GM12878 (cell line): ENCODE measurements around the gene SLC12A5. TPM values are rescaled to one million over a fixed set of nuclear protein-coding genes. Genes with fewer than 3 reads are reported as not detected.

ENCODE experiments used
- EGR1 ChIP-seq, 2 experiments: IDR thresholded peaks; 1 replicate in 1 of 2; 2 replicates in 1 of 2; pipeline ENCODE4 v1.6.1; 2011 to 2012; ENCODE audit warnings: low read depth in 2 of 2, low read length in 2 of 2, borderline replicate concordance in 1 of 2, mild to moderate bottlenecking in 1 of 2, moderate library complexity in 1 of 2
- IKZF2 ChIP-seq, 2 experiments: fragments of 450-650 bp; IDR thresholded peaks; 2 replicates each; pipeline ENCODE4 v1.6.1; 2017; ENCODE audit warnings: mild to moderate bottlenecking in 2 of 2, moderate library complexity in 2 of 2
- LARP7 ChIP-seq: fragments of 450-650 bp; IDR thresholded peaks from 2 replicates; pipeline ENCODE4 v1.6.1; 2017; ENCODE audit warnings: mild to moderate bottlenecking
- MTA3 ChIP-seq: IDR thresholded peaks from 2 replicates; pipeline ENCODE4 v1.6.1; 2012; ENCODE audit warnings: low read length, inconsistent platforms, borderline replicate concordance
- NR2C2 ChIP-seq: IDR thresholded peaks from 2 replicates; pipeline ENCODE4 v1.6.1; 2011; ENCODE audit warnings: borderline replicate concordance, low read depth; ENCODE audit not compliant: control insufficient read depth, insufficient read length
- RAD51 ChIP-seq: fragments of 450-650 bp; IDR thresholded peaks from 2 replicates; pipeline ENCODE4 v1.6.1; 2016; ENCODE audit warnings: moderate library complexity, mild to moderate bottlenecking, inconsistent platforms
- RBBP5 ChIP-seq: fragments of 200-600 bp; sonication (generic); conservative IDR thresholded peaks from 2 replicates; pipeline ENCODE4 v1.6.1; 2016
- RFX5 ChIP-seq: IDR thresholded peaks from 2 replicates; pipeline ENCODE4 v1.6.1; 2011; ENCODE audit warnings: low read depth, low read length, improper control_type of control experiment
- SIX5 ChIP-seq: IDR thresholded peaks from 2 replicates; pipeline ENCODE4 v1.6.1; 2011; ENCODE audit warnings: mild to moderate bottlenecking, low read depth, low read length, moderate library complexity; ENCODE audit not compliant: severe bottlenecking
- STAT3 ChIP-seq: IDR thresholded peaks from 2 replicates; pipeline ENCODE4 v1.6.1; 2011; ENCODE audit warnings: low read depth, low read length, improper control_type of control experiment
- TCF3 ChIP-seq: IDR thresholded peaks from 2 replicates; pipeline ENCODE4 v1.6.1; 2012; ENCODE audit warnings: low read depth, mild to moderate bottlenecking, low read length, borderline replicate concordance; ENCODE audit not compliant: insufficient read depth
- TCF7 ChIP-seq: IDR thresholded peaks from 2 replicates; pipeline ENCODE4 v1.6.1; 2014; ENCODE audit warnings: antibody characterized with exemption, borderline replicate concordance
- YY1 ChIP-seq: IDR thresholded peaks from 2 replicates; pipeline ENCODE4 v1.6.1; 2011; ENCODE audit warnings: low read depth, mild to moderate bottlenecking, low read length
- ZBED1 ChIP-seq: IDR thresholded peaks from 2 replicates; pipeline ENCODE4 v1.6.1; 2016; ENCODE audit warnings: borderline replicate concordance
- ZNF24 ChIP-seq: fragments of 450-650 bp; IDR thresholded peaks from 2 replicates; pipeline ENCODE4 v1.6.1; 2017; ENCODE audit warnings: antibody characterized with exemption, mild to moderate bottlenecking
- polyA plus RNA-seq, 11 experiments: library from polyadenylated mRNA; depleted of rRNA in 4 of 11; unstranded in 6 of 11; stranded (reverse) in 5 of 11; fragments of >200 nt; fragmentation: Nextera tagmentation in 4 of 11; fragmentation: Illumina TruSeq in 1 of 11; extraction: Ambion mirVana in 4 of 11; extraction: Trizol in 1 of 11; gene quantifications; 1 replicate in 1 of 11; 2 replicates in 10 of 11; pipeline versions ENCODE4 v1.2.1 to v1.2.3, GENCODE V29; 2011 to 2016; ENCODE audit warnings: inconsistent platforms in 2 of 11, missing spikeins in 2 of 11, low read depth in 1 of 11
- total RNA-seq, 4 experiments: library from RNA; depleted of rRNA in 3 of 4; stranded (reverse); fragments of >200 nt in 3 of 4; fragmentation: Illumina TruSeq in 1 of 4; extraction: Trizol in 1 of 4; gene quantifications; 2 replicates each; pipeline versions ENCODE4 v1.2.1 to v1.2.3, GENCODE V29; 2013 to 2021
- TF ChIP-seq, protein P1 (sequence below): fragments of 450-650 bp; IDR thresholded peaks from 2 replicates; pipeline ENCODE4 v1.6.1; 2017; ENCODE audit warnings: mild to moderate bottlenecking
- TF ChIP-seq, protein P2 (sequence below): fragments of 450-650 bp; IDR thresholded peaks from 2 replicates; pipeline ENCODE4 v1.6.1; 2016; ENCODE audit warnings: mild to moderate bottlenecking
- TF ChIP-seq, protein P3 (sequence below): fragments of 450-650 bp; IDR thresholded peaks from 2 replicates; pipeline ENCODE4 v1.6.1; 2016; ENCODE audit warnings: mild to moderate bottlenecking
- TF ChIP-seq, protein P4 (sequence below): fragments of 450-650 bp; IDR thresholded peaks from 2 replicates; pipeline ENCODE4 v1.6.1; 2016; ENCODE audit warnings: mild to moderate bottlenecking, moderate library complexity, borderline replicate concordance
- TF ChIP-seq, protein P5 (sequence below), 3 experiments: IDR thresholded peaks in 2 of 3; conservative IDR thresholded peaks in 1 of 3; 2 replicates each; pipeline ENCODE4 v1.5.1; 2011; ENCODE audit warnings: low read depth in 3 of 3, low read length in 3 of 3, mild to moderate bottlenecking in 3 of 3, control low read depth in 2 of 3, moderate library complexity in 2 of 3, inconsistent platforms in 1 of 3, mixed read lengths in 1 of 3; ENCODE audit not compliant: control insufficient read depth in 2 of 3, insufficient read depth in 1 of 3; ENCODE audit errors: extremely low read depth in 1 of 3

The SLC12A5 gene
- total and polyA plus RNA-seq, 10 of the 15 experiments (the other 5 are each of a cell fraction or from before 2014, with no cell fraction given), result 0.26 to 2.7 (median 1.2) TPM

DNA sequence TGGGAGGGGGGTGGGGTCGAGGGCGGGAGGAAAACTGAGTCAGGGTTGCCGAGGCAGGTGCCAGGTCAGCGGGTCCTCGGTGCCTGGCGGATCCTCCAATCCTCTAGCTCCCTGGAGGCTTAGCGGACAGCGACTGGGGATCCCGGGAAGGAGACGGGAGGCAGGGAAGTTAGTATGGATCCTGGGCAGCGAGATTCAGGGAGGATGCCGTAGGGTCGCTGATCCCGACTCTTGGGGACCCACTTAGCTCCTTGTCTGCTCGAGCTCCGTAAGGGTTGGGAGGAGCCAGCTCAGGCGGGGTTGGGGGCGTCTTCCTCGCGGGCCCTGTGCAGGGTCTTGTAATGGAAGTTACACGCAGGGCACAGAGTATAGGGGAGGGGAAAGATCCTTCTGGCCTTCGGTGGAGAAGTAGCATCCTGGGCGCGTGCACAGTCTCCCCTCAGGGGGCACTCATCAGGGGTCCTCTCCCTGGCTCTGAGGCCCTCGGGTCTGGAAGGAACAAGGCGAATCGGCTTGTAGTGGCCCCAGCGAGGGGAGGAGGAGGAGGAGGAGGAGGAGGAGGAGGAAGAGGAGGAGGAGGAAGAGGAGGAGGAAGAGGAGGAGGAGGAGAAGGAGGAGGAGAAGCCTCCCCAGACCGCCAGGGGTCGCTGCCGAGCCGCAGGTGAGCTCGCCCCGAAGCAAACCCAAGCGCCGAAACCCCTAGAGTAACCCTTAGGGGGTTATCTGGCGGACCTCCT lies 6.4 kb upstream of the SLC12A5 start (continued):
- TF ChIP-seq, protein P1, sequence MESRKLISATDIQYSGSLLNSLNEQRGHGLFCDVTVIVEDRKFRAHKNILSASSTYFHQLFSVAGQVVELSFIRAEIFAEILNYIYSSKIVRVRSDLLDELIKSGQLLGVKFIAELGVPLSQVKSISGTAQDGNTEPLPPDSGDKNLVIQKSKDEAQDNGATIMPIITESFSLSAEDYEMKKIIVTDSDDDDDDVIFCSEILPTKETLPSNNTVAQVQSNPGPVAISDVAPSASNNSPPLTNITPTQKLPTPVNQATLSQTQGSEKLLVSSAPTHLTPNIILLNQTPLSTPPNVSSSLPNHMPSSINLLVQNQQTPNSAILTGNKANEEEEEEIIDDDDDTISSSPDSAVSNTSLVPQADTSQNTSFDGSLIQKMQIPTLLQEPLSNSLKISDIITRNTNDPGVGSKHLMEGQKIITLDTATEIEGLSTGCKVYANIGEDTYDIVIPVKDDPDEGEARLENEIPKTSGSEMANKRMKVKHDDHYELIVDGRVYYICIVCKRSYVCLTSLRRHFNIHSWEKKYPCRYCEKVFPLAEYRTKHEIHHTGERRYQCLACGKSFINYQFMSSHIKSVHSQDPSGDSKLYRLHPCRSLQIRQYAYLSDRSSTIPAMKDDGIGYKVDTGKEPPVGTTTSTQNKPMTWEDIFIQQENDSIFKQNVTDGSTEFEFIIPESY, result no peak
- no peak for TF ChIP-seq STAT3
- TF ChIP-seq, protein P2, sequence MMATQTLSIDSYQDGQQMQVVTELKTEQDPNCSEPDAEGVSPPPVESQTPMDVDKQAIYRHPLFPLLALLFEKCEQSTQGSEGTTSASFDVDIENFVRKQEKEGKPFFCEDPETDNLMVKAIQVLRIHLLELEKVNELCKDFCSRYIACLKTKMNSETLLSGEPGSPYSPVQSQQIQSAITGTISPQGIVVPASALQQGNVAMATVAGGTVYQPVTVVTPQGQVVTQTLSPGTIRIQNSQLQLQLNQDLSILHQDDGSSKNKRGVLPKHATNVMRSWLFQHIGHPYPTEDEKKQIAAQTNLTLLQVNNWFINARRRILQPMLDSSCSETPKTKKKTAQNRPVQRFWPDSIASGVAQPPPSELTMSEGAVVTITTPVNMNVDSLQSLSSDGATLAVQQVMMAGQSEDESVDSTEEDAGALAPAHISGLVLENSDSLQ, result no peak
- no peak for TF ChIP-seq RBBP5
- TF ChIP-seq SIX5, result no peak
- TF ChIP-seq TCF3, result no peak
- no peak for TF ChIP-seq ZNF24
- no peak for TF ChIP-seq EGR1 (IDR thresholded peaks at IDR 0.05; ENCODE audit: borderline replicate concordance in 1 of 2, low read depth in 2 of 2, low read length in 2 of 2)
- TF ChIP-seq NR2C2, result no peak
- TF ChIP-seq LARP7, result no peak
- TF ChIP-seq YY1, result 0 out of 2 replicates have a peak, but pooled peaks have one; percentile 28
- TF ChIP-seq RAD51, result no peak
- TF ChIP-seq, protein P3, sequence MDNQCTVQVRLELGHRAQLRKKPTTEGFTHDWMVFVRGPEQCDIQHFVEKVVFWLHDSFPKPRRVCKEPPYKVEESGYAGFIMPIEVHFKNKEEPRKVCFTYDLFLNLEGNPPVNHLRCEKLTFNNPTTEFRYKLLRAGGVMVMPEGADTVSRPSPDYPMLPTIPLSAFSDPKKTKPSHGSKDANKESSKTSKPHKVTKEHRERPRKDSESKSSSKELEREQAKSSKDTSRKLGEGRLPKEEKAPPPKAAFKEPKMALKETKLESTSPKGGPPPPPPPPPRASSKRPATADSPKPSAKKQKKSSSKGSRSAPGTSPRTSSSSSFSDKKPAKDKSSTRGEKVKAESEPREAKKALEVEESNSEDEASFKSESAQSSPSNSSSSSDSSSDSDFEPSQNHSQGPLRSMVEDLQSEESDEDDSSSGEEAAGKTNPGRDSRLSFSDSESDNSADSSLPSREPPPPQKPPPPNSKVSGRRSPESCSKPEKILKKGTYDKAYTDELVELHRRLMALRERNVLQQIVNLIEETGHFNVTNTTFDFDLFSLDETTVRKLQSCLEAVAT, result no peak
- TF ChIP-seq, protein P4, sequence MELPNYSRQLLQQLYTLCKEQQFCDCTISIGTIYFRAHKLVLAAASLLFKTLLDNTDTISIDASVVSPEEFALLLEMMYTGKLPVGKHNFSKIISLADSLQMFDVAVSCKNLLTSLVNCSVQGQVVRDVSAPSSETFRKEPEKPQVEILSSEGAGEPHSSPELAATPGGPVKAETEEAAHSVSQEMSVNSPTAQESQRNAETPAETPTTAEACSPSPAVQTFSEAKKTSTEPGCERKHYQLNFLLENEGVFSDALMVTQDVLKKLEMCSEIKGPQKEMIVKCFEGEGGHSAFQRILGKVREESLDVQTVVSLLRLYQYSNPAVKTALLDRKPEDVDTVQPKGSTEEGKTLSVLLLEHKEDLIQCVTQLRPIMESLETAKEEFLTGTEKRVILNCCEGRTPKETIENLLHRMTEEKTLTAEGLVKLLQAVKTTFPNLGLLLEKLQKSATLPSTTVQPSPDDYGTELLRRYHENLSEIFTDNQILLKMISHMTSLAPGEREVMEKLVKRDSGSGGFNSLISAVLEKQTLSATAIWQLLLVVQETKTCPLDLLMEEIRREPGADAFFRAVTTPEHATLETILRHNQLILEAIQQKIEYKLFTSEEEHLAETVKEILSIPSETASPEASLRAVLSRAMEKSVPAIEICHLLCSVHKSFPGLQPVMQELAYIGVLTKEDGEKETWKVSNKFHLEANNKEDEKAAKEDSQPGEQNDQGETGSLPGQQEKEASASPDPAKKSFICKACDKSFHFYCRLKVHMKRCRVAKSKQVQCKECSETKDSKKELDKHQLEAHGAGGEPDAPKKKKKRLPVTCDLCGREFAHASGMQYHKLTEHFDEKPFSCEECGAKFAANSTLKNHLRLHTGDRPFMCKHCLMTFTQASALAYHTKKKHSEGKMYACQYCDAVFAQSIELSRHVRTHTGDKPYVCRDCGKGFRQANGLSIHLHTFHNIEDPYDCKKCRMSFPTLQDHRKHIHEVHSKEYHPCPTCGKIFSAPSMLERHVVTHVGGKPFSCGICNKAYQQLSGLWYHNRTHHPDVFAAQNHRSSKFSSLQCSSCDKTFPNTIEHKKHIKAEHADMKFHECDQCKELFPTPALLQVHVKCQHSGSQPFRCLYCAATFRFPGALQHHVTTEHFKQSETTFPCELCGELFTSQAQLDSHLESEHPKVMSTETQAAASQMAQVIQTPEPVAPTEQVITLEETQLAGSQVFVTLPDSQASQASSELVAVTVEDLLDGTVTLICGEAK, result no peak
- TF ChIP-seq, protein P5, sequence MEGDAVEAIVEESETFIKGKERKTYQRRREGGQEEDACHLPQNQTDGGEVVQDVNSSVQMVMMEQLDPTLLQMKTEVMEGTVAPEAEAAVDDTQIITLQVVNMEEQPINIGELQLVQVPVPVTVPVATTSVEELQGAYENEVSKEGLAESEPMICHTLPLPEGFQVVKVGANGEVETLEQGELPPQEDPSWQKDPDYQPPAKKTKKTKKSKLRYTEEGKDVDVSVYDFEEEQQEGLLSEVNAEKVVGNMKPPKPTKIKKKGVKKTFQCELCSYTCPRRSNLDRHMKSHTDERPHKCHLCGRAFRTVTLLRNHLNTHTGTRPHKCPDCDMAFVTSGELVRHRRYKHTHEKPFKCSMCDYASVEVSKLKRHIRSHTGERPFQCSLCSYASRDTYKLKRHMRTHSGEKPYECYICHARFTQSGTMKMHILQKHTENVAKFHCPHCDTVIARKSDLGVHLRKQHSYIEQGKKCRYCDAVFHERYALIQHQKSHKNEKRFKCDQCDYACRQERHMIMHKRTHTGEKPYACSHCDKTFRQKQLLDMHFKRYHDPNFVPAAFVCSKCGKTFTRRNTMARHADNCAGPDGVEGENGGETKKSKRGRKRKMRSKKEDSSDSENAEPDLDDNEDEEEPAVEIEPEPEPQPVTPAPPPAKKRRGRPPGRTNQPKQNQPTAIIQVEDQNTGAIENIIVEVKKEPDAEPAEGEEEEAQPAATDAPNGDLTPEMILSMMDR (IDR thresholded peaks at IDR 0.05 in 2 of 3, conservative IDR thresholded peaks at IDR 0.05 in 1 of 3; ENCODE audit: control insufficient read depth in 2 of 3, extremely low read depth in 1 of 3, insufficient read depth in 1 of 3, low read depth in 3 of 3, low read length in 3 of 3), result peak; percentile 69 to 88 (median 71)
- TF ChIP-seq ZBED1, result no peak
- TF ChIP-seq RFX5, result no peak
- 0 out of 4 replicates have a peak, but pooled peaks of 1 of the 2 experiments have one; percentile 7 for TF ChIP-seq IKZF2 (IDR thresholded peaks at IDR 0.05)
- TF ChIP-seq MTA3, result no peak
- TF ChIP-seq TCF7, result no peak
